Ovary (tissue), 3 donors: ENCODE results near the gene LTB4R.

Experiments
- POLR2A ChIP-seq: fragments of 450-650 bp; IDR thresholded peaks from one replicate; pipeline ENCODE4 v1.6.1; 2017; ENCODE audit warnings: antibody characterized with exemption, mild to moderate bottlenecking, moderate library complexity
- TF ChIP-seq, protein P1 (sequence below), 3 donors: fragments of 450-650 bp in 2 of 3; fragments of 200-600 bp in 1 of 3; IDR thresholded peaks; one replicate each; pipeline versions ENCODE4 v1.5.1 to v1.8.0; 2016 to 2022; ENCODE audit warnings: antibody characterized with exemption in 3 of 3, mild to moderate bottlenecking in 1 of 3
- donor health status: DM: no; HTN: no; CAD: no.

DNA sequence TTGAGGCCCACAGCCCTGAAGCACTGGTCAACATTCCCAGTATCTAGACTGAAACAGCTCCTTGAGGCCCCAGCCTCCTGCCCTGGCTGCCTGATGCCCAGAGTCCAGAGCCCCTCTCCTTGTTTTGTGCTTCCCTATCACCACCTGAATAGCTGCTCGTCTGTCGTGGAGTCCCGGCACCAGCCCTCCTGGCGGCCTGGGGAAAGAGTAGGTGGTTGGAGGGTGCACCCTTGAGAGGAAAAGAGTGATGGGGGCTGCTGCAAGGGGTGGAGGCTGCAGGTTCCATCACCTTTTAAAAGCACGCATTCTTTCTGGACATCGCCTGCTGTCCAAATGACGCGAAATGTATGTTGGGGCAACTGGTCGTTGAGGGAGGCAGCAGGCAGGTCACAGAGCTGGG, 43.1 kb upstream of the LTB4R start:
- TF ChIP-seq POLR2A: no peak
- TF ChIP-seq, protein P1, sequence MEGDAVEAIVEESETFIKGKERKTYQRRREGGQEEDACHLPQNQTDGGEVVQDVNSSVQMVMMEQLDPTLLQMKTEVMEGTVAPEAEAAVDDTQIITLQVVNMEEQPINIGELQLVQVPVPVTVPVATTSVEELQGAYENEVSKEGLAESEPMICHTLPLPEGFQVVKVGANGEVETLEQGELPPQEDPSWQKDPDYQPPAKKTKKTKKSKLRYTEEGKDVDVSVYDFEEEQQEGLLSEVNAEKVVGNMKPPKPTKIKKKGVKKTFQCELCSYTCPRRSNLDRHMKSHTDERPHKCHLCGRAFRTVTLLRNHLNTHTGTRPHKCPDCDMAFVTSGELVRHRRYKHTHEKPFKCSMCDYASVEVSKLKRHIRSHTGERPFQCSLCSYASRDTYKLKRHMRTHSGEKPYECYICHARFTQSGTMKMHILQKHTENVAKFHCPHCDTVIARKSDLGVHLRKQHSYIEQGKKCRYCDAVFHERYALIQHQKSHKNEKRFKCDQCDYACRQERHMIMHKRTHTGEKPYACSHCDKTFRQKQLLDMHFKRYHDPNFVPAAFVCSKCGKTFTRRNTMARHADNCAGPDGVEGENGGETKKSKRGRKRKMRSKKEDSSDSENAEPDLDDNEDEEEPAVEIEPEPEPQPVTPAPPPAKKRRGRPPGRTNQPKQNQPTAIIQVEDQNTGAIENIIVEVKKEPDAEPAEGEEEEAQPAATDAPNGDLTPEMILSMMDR (IDR thresholded peaks at IDR 0.05): no peak
